Measurements from ENCODE around the gene NUDT2.

DNA sequence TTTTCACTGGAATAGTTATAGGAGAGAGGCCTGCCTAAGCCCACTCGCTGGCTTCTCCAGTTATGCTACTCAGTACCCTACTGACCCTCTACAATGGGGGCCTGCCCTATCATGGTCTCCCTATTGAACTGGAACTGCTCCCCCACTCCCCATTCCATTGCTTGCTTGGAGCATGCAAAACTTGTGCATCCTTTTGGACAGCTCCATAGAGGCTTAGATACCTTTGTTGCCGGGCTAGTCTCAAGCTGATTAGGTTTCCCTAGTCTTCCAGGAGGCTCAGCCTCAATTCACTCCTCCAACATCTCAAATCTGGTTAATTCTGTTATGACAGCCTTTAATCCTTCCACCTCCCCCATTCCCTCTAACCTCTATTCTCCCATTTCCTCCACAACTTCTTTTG is 40.2 kb upstream of the NUDT2 start:
- TF ChIP-seq, protein P1, sequence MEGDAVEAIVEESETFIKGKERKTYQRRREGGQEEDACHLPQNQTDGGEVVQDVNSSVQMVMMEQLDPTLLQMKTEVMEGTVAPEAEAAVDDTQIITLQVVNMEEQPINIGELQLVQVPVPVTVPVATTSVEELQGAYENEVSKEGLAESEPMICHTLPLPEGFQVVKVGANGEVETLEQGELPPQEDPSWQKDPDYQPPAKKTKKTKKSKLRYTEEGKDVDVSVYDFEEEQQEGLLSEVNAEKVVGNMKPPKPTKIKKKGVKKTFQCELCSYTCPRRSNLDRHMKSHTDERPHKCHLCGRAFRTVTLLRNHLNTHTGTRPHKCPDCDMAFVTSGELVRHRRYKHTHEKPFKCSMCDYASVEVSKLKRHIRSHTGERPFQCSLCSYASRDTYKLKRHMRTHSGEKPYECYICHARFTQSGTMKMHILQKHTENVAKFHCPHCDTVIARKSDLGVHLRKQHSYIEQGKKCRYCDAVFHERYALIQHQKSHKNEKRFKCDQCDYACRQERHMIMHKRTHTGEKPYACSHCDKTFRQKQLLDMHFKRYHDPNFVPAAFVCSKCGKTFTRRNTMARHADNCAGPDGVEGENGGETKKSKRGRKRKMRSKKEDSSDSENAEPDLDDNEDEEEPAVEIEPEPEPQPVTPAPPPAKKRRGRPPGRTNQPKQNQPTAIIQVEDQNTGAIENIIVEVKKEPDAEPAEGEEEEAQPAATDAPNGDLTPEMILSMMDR (conservative IDR thresholded peaks at IDR 0.05 in 1 of 2, IDR thresholded peaks at IDR 0.05 in 1 of 2; ENCODE audit: low read depth in 1 of 2, low read length in 2 of 2), result no peak
- TF ChIP-seq EZH2 (IDR thresholded peaks at IDR 0.05; ENCODE audit: low read length, missing control alignments), result no peak

Data from fibroblast of lung (primary cell).